Measurements from ENCODE around the gene NDUFA9. TPM values are rescaled to one million over a fixed set of nuclear protein-coding genes. Genes with fewer than 3 reads are reported as not detected.

Gene NDUFA9
- total RNA-seq, 1 experiment from 2014 or later = 97.8 TPM

DNA sequence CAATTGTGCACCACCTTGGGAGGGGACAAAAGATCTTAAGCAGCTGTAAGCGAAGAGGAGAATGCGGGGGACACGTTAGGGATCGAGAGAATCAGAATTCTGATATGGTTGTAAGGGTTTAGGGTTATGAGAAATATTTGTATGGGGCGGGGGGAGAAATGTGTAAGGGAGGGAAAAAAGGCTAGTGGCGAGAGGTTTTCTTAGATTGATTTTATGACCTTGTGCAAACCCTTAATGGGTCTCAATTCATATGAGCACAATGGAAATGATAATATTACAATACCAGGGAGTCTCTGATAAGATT is 396 bp downstream of the NDUFA9 start (continued):
- no peak for TF ChIP-seq TEAD1 (CRISPR knock-in tag; IDR thresholded peaks at IDR 0.05)

DNA sequence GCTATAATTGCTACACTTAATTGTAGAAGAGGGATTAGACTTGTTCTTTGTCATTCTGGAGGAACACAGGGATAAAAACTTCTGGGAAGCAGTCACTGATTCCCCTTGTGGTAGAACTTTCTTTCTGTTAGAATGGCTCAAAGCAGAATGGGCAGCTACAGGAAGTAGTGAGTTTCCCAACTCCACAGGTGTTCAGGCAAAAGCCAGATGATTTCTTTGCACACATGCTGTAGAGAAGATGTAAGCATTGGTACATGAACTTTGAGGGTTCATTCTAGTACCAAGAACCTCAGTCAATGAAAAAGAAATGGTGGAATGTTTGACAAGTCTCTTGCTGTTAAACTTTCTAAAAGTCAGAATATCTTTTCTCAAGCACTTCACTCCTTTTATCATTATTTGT is 4.3 kb downstream of the NDUFA9 start:
- ChIA-PET POLR2A (no interaction called here), CTCF (no interaction called here)
- Mint-ChIP-seq H3K4me3 (no peak overlapping the region), H3K27me3 (ENCODE audit: low read depth) (no peaks in the 10 kb centered on the region), H3K27ac (peak overlapping the region; percentile 28; the same call in 1 of the 2 replicates), H3K36me3 (peaks cover 24% of the 10 kb centered on the region), H3K9me3 (no peaks in the 10 kb centered on the region), H3K4me1 (peaks cover 27% of the 10 kb centered on the region)
- TF ChIP-seq MXD4 (CRISPR knock-in tag; IDR thresholded peaks at IDR 0.05; ENCODE audit: borderline replicate concordance) = no peak
- TF ChIP-seq PRRX2 (CRISPR knock-in tag; IDR thresholded peaks at IDR 0.05) = no peak
- no peak for TF ChIP-seq ZNF219 (CRISPR knock-in tag; IDR thresholded peaks at IDR 0.05; ENCODE audit: borderline replicate concordance)
- no peak for TF ChIP-seq ETV6 (CRISPR knock-in tag; IDR thresholded peaks at IDR 0.05)
- no peak for TF ChIP-seq ZNF121 (CRISPR knock-in tag; IDR thresholded peaks at IDR 0.05)
- TF ChIP-seq OVOL2 (CRISPR knock-in tag; IDR thresholded peaks at IDR 0.05; ENCODE audit: borderline replicate concordance) = no peak
- TF ChIP-seq, protein P1, sequence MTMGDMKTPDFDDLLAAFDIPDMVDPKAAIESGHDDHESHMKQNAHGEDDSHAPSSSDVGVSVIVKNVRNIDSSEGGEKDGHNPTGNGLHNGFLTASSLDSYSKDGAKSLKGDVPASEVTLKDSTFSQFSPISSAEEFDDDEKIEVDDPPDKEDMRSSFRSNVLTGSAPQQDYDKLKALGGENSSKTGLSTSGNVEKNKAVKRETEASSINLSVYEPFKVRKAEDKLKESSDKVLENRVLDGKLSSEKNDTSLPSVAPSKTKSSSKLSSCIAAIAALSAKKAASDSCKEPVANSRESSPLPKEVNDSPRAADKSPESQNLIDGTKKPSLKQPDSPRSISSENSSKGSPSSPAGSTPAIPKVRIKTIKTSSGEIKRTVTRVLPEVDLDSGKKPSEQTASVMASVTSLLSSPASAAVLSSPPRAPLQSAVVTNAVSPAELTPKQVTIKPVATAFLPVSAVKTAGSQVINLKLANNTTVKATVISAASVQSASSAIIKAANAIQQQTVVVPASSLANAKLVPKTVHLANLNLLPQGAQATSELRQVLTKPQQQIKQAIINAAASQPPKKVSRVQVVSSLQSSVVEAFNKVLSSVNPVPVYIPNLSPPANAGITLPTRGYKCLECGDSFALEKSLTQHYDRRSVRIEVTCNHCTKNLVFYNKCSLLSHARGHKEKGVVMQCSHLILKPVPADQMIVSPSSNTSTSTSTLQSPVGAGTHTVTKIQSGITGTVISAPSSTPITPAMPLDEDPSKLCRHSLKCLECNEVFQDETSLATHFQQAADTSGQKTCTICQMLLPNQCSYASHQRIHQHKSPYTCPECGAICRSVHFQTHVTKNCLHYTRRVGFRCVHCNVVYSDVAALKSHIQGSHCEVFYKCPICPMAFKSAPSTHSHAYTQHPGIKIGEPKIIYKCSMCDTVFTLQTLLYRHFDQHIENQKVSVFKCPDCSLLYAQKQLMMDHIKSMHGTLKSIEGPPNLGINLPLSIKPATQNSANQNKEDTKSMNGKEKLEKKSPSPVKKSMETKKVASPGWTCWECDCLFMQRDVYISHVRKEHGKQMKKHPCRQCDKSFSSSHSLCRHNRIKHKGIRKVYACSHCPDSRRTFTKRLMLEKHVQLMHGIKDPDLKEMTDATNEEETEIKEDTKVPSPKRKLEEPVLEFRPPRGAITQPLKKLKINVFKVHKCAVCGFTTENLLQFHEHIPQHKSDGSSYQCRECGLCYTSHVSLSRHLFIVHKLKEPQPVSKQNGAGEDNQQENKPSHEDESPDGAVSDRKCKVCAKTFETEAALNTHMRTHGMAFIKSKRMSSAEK (CRISPR knock-in tag; IDR thresholded peaks at IDR 0.05; ENCODE audit: borderline replicate concordance) = no peak
- no peak for TF ChIP-seq NR3C1 (CRISPR knock-in tag; conservative IDR thresholded peaks at IDR 0.05; ENCODE audit: low read depth)
- TF ChIP-seq ZNF138 (CRISPR knock-in tag; conservative IDR thresholded peaks at IDR 0.05) = no peak
- TF ChIP-seq ZNF423 (CRISPR knock-in tag; IDR thresholded peaks at IDR 0.05) = no peak
- TF ChIP-seq ZNF671 (CRISPR knock-in tag; IDR thresholded peaks at IDR 0.05) = no peak
- no peak for TF ChIP-seq EMX1 (CRISPR knock-in tag; IDR thresholded peaks at IDR 0.05)
- TF ChIP-seq, protein P2, sequence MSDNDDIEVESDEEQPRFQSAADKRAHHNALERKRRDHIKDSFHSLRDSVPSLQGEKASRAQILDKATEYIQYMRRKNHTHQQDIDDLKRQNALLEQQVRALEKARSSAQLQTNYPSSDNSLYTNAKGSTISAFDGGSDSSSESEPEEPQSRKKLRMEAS (CRISPR knock-in tag; IDR thresholded peaks at IDR 0.05) = no peak
- TF ChIP-seq, protein P3, sequence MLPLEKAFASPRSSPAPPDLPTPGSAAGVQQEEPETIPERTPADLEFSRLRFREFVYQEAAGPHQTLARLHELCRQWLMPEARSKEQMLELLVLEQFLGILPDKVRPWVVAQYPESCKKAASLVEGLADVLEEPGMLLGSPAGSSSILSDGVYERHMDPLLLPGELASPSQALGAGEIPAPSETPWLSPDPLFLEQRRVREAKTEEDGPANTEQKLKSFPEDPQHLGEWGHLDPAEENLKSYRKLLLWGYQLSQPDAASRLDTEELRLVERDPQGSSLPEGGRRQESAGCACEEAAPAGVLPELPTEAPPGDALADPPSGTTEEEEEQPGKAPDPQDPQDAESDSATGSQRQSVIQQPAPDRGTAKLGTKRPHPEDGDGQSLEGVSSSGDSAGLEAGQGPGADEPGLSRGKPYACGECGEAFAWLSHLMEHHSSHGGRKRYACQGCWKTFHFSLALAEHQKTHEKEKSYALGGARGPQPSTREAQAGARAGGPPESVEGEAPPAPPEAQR (CRISPR knock-in tag; IDR thresholded peaks at IDR 0.05) = no peak
- TF ChIP-seq TEAD4 (CRISPR knock-in tag; IDR thresholded peaks at IDR 0.05) = no peak
- TF ChIP-seq, protein P4, sequence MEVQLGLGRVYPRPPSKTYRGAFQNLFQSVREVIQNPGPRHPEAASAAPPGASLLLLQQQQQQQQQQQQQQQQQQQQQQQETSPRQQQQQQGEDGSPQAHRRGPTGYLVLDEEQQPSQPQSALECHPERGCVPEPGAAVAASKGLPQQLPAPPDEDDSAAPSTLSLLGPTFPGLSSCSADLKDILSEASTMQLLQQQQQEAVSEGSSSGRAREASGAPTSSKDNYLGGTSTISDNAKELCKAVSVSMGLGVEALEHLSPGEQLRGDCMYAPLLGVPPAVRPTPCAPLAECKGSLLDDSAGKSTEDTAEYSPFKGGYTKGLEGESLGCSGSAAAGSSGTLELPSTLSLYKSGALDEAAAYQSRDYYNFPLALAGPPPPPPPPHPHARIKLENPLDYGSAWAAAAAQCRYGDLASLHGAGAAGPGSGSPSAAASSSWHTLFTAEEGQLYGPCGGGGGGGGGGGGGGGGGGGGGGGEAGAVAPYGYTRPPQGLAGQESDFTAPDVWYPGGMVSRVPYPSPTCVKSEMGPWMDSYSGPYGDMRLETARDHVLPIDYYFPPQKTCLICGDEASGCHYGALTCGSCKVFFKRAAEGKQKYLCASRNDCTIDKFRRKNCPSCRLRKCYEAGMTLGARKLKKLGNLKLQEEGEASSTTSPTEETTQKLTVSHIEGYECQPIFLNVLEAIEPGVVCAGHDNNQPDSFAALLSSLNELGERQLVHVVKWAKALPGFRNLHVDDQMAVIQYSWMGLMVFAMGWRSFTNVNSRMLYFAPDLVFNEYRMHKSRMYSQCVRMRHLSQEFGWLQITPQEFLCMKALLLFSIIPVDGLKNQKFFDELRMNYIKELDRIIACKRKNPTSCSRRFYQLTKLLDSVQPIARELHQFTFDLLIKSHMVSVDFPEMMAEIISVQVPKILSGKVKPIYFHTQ (CRISPR knock-in tag; IDR thresholded peaks at IDR 0.05) = no peak
- TF ChIP-seq IRF2 (CRISPR knock-in tag; IDR thresholded peaks at IDR 0.05; ENCODE audit: borderline replicate concordance, low read depth) = no peak
- no peak for TF ChIP-seq KAT7 (CRISPR knock-in tag; IDR thresholded peaks at IDR 0.05; ENCODE audit: borderline replicate concordance)
- TF ChIP-seq ZNF416 (CRISPR knock-in tag; IDR thresholded peaks at IDR 0.05) = no peak
- ATAC-seq (no peak; the same call in 1 of the 2 replicates), DNase-seq (ENCODE audit: low spot score) (no peak)

All from WTC11 (cell line).